Choroid plexus epithelial cell (primary cell): ENCODE measurements around the gene TNFRSF11A.

Experiments used
- DNase-seq: peaks from one replicate; pipeline ENCODE4 v3.0.0-alpha.2; 2010; ENCODE audit warnings: low read depth
- H3K4me3 ChIP-seq: 2 replicates; pipeline ENCODE4 v1.5.1; 2011; ENCODE audit warnings: low read depth, mild to moderate bottlenecking, control low read depth, low read length, moderate library complexity
- CTCF ChIP-seq: conservative IDR thresholded peaks from 2 replicates; pipeline ENCODE4 v1.5.1; 2011; ENCODE audit warnings: low read depth, mild to moderate bottlenecking, control low read depth, inconsistent platforms, low read length, moderate library complexity

Gene TNFRSF11A

DNA sequence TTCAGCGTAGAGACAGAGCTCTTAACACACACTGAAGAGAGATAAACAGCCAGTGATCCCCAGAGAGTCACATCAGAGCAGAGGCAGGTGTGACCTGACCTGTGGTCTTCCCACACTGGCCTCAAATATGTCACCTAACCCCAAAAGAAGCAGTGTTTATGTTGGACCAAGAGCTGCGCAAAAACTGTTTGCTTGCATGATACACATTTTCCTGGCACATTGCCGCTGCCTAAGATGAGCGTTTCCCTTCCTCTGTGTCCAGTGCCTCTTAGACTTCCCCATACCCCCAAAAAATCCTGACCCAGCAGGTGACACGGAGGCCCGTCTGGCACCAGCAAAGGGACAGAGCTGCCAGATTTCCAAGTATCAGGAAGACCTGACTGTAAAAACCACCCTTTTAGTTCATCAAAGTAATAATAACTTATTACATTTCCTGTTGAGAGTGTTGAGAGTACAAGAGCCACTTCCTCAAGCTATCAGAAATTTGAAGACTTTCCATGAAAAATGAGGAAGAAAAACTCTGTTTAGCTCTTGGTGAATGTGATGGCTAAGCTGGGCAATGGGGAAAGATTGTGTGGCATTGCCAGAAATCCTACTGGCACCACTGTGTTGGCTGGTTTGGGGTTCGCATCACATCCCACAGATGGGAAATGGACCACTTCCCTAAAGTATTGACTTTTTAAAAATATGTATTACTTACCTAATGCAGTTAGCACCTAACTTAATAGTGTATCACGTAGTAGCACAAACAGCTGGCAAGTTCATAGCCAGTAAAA lies 6.7 kb downstream of the TNFRSF11A start:
- no peak for TF ChIP-seq CTCF
- H3K4me3 ChIP-seq: no peak overlapping the region
- DNase-seq: peak; percentile 65

DNA sequence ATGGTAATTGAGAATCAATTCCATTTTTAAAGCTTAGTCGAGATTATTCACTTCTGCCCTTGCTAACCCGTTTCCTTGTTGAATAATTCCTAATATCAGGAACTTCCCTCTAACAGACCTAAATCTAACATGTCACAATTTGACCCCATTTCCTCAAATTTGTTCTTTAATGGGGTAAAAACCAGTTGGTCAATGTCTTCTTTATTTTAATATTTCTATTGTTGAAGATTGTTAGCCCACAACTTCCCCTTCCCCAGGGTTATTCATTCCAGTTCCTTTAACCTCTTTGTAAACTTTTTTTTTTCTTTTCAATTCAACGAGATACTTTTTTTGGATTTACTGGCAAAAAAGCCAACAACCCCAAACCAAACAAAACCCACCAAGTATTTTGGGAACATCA lies 7.3 kb downstream of the TNFRSF11A start:
- no peak for DNase-seq
- H3K4me3 ChIP-seq: no peak overlapping the region
- no peak for TF ChIP-seq CTCF

DNA sequence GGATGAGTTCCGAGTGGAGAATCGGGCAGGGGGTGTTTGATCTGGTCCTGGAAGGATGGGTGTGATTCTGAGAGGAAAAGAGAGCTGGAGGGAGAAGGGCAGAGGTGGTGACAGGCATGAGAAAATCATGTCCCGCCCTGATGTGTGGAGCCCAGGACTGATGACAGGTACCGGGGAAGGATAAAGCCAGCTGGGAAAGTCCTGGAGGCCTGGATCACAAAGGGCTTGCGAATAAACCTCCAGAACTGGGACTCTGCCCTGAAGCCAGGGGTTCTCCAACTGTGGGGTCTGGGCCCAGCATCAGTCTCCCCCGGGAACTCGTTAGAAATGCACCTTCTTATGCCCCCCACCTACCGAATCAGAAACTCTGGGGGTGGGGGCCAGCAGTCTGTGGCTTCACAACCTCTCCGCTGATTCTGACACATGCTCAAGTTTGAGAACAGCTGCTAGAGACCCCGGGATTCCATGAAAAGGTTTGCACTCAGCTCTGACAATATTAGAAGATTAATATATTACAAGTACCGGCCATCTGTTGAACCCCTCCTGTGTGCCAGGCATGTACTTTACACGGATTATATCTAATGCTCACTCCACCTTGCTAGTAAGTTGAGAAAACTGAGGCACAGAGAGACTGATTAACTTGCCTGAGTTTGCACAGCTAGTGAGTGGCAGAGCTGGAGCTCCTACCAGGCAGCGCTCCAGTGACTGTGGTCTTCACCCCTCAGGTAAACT lies 8.0 kb downstream of the TNFRSF11A start:
- no peak overlapping the region for H3K4me3 ChIP-seq

GRCh38 chr18:62334120-62334519 lies 9.0 kb downstream of the TNFRSF11A start:
- no peak overlapping the region for H3K4me3 ChIP-seq
- DNase-seq: no peak
- TF ChIP-seq CTCF: no peak

More for the DNA sequence above, 8.0 kb downstream of the TNFRSF11A start:
- TF ChIP-seq CTCF: no peak
- no peak for DNase-seq

DNA sequence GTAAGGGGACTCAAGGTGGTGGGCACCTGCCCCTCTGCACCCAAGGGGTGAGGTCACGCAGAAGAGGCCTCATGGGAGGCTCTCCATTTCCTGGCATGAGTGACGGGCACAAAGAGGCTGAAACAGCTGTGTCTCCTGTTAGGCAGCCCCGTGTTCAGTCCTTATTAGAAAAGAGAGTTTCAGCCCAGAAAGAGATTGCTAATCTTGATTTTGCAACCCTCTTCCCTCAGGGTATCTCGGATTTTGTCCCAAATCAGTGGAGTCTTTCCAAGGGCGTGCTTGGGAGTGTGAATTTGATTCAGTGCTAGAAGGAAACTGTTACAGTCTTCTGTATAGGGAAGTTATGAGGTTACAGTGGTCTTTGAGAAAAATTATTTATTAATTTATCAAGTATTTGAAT lies 10.4 kb downstream of the TNFRSF11A start:
- no peak for TF ChIP-seq CTCF
- no peak overlapping the region for H3K4me3 ChIP-seq
- DNase-seq: no peak

DNA sequence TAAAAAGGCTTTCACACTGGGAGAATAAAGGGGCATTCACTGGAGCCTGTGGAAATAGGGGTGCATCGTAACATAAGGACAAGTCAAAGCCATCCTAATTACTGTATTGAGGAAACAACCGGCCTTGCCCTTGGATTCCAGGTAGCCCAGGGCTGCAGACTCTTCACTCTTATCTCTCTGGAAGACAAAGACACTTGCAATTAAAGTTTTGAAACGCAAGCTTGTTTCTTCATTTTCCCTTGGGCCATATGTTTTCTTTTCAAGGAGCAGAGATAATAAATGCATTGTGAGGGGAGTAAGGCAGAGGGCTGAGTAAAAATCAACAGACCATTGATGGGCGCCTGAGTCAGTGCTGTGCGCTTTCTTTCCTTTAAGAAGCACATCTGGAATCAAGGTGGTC lies 11.5 kb downstream of the TNFRSF11A start:
- DNase-seq: no peak
- TF ChIP-seq CTCF: no peak
- no peak overlapping the region for H3K4me3 ChIP-seq
